HepG2 (cell line): Measurements from ENCODE around the gene SEPTIN10. TPM values are rescaled to one million over a fixed set of nuclear protein-coding genes. Genes with fewer than 3 reads are reported as not detected.
A peak's percentile ranks its signal among the peaks of the same experiment; 100 is the strongest.

Experiments
- ATRX ChIP-seq: sonication (generic); formaldehyde crosslinking; IDR thresholded peaks from 2 replicates; pipeline ENCODE4 v1.4.0; 2020; ENCODE audit warnings: missing genetic modification reagents, borderline replicate concordance
- CENPX ChIP-seq: sonication (generic); formaldehyde crosslinking; IDR thresholded peaks from 2 replicates; pipeline ENCODE4 v1.9.0; 2021; ENCODE audit warnings: mild to moderate bottlenecking, missing genetic modification reagents, moderate library complexity
- E2F5 ChIP-seq: sonication (generic); formaldehyde crosslinking; conservative IDR thresholded peaks from 2 replicates; pipeline ENCODE4 v1.4.0; 2020; ENCODE audit warnings: missing genetic modification reagents
- HMG20B ChIP-seq: conservative IDR thresholded peaks from 2 replicates; pipeline ENCODE4 v1.6.1; 2016; ENCODE audit warnings: missing genetic modification reagents, missing compliant biosample characterization
- HOXD1 ChIP-seq: sonication (generic); formaldehyde crosslinking; IDR thresholded peaks from 2 replicates; pipeline ENCODE4 v1.5.0; 2020; ENCODE audit warnings: missing genetic modification reagents
- MXD1 ChIP-seq: sonication (generic); formaldehyde crosslinking; IDR thresholded peaks from 2 replicates; pipeline ENCODE4 v1.4.0; 2020; ENCODE audit warnings: mild to moderate bottlenecking, missing genetic modification reagents
- NFE2L2 ChIP-seq: fragments of 150-350 bp; IDR thresholded peaks from 2 replicates; pipeline ENCODE4 v1.6.1; 2014; ENCODE audit warnings: low read length
- NFIC ChIP-seq: IDR thresholded peaks from 2 replicates; pipeline ENCODE4 v1.6.1; 2012; ENCODE audit warnings: mild to moderate bottlenecking, low read length, inconsistent platforms
- PCBP2 ChIP-seq: fragments of 200-400 bp; formaldehyde crosslinking; optimal IDR thresholded peaks from 2 replicates; pipeline ENCODE3; 2018; ENCODE audit warnings: low read length, low read depth; ENCODE audit not compliant: poor library complexity, severe bottlenecking
- PLRG1 ChIP-seq: fragments of 450-650 bp; conservative IDR thresholded peaks from 2 replicates; pipeline ENCODE4 v1.6.1; 2016
- POGK ChIP-seq: sonication (generic); formaldehyde crosslinking; conservative IDR thresholded peaks from 2 replicates; pipeline ENCODE4 v1.8.0; 2022; ENCODE audit warnings: mild to moderate bottlenecking, moderate library complexity, missing genetic modification reagents
- PREB ChIP-seq: sonication (generic); formaldehyde crosslinking; IDR thresholded peaks from 2 replicates; pipeline ENCODE4 v1.4.0; 2020; ENCODE audit warnings: missing genetic modification reagents
- RARG ChIP-seq: sonication (generic); formaldehyde crosslinking; IDR thresholded peaks from 2 replicates; pipeline ENCODE4 v1.4.0; 2020; ENCODE audit warnings: low read depth, mild to moderate bottlenecking, missing genetic modification reagents
- TIGD3 ChIP-seq: sonication (generic); formaldehyde crosslinking; IDR thresholded peaks from 2 replicates; pipeline ENCODE4 v1.5.1; 2020; ENCODE audit warnings: mild to moderate bottlenecking, missing genetic modification reagents, borderline replicate concordance
- UBTF ChIP-seq: sonication (generic); formaldehyde crosslinking; IDR thresholded peaks from 2 replicates; pipeline ENCODE4 v1.4.0; 2020; ENCODE audit warnings: mild to moderate bottlenecking, missing genetic modification reagents
- ZNF205 ChIP-seq: IDR thresholded peaks from 2 replicates; pipeline ENCODE4 v1.6.1; 2018; ENCODE audit warnings: missing biosample characterization, missing genetic modification reagents
- ZNF263 ChIP-seq: sonication (generic); formaldehyde crosslinking; IDR thresholded peaks from 2 replicates; pipeline ENCODE4 v1.4.0; 2020; ENCODE audit warnings: missing genetic modification reagents
- ZNF3 ChIP-seq: IDR thresholded peaks from 2 replicates; pipeline ENCODE4 v1.7.0; 2017; ENCODE audit warnings: inconsistent platforms
- ZNF704 ChIP-seq: sonication (generic); formaldehyde crosslinking; IDR thresholded peaks from 2 replicates; pipeline ENCODE4 v1.8.1; 2023; ENCODE audit warnings: mild to moderate bottlenecking, inconsistent platforms, moderate library complexity, missing genetic modification reagents, borderline replicate concordance
- ZNF772 ChIP-seq: sonication (generic); formaldehyde crosslinking; IDR thresholded peaks from 2 replicates; pipeline ENCODE4 v1.5.0; 2020; ENCODE audit warnings: mild to moderate bottlenecking, missing genetic modification reagents
- polyA plus RNA-seq, 8 experiments: library from polyadenylated mRNA; depleted of rRNA in 3 of 8; stranded (reverse) in 7 of 8; unstranded in 1 of 8; fragments of >200 nt; fragmentation: Illumina TruSeq in 4 of 8; extraction: Trizol in 4 of 8; gene quantifications; 2 replicates each; pipeline versions ENCODE4 v1.2.1 to v1.2.3, GENCODE V29; 2011 to 2016; ENCODE audit warnings: low read depth in 4 of 8, missing spikeins in 1 of 8, mixed read lengths in 1 of 8; ENCODE audit not compliant: insufficient read depth in 1 of 8
- total RNA-seq, 5 experiments: library from RNA; depleted of rRNA; stranded (reverse); fragments of >200 nt; fragmentation: Illumina TruSeq; extraction: Trizol; gene quantifications; 2 replicates each; pipeline ENCODE4 v1.2.3, GENCODE V29; 2016; ENCODE audit warnings: low read depth in 1 of 5

SEPTIN10 gene
- total and polyA plus RNA-seq, 2 of the 13 experiments (the other 11 are each of a cell fraction or from before 2014, with no cell fraction given): 45.8 to 67.5 TPM

- TF ChIP-seq HOXD1 (CRISPR knock-in tag) (no peak), PCBP2 (no peak), ZNF704 (CRISPR knock-in tag) (no peak), HMG20B (no peak), ZNF3 (CRISPR knock-in tag) (no peak), RARG (CRISPR knock-in tag) (no peak), TIGD3 (CRISPR knock-in tag) (no peak), PLRG1 (no peak), MXD1 (CRISPR knock-in tag) (no peak), ZNF772 (CRISPR knock-in tag) (0 out of 2 replicates have a peak, but pooled peaks have one; percentile 49), E2F5 (CRISPR knock-in tag) (no peak), CENPX (CRISPR knock-in tag) (no peak), UBTF (0 out of 2 replicates have a peak, but pooled peaks have one; percentile 21), POGK (CRISPR knock-in tag) (0 out of 2 replicates have a peak, but pooled peaks have one; percentile 18), NFIC (peak; percentile 55; the same call in 1 of the 2 replicates), ZNF205 (CRISPR knock-in tag) (0 out of 2 replicates have a peak, but pooled peaks have one; percentile 3), ZNF263 (CRISPR knock-in tag) (no peak), PREB (CRISPR knock-in tag) (no peak), NFE2L2 (no peak), ATRX (CRISPR knock-in tag) (no peak)
Measured at GRCh38 chr2:109637749-109638570, 24.2 kb upstream of the SEPTIN10 start (continued).
